BLaER1 treated with 17β-estradiol and CSF1 and Interleukin-3, amounts not matched to agents 10 nM and 100 nM (cell line): ENCODE data around the gene ANGEL2.
"Not testable (repeated sequence)": the region's sequence is repeated elsewhere in the genome, so short reads cannot be mapped to it uniquely, and the experiment has no call there.

Experiments
- H3K27ac ChIP-seq, 11 experiments: shearing (Covaris generic); formaldehyde crosslinking; 2 replicates each; pipeline ENCODE4 v1.8.1; 2022
- H3K27me3 ChIP-seq, 11 experiments: shearing (Covaris generic); formaldehyde crosslinking; 2 replicates each; pipeline ENCODE4 v1.8.1; 2022
- H3K36me3 ChIP-seq, 11 experiments: shearing (Covaris generic); formaldehyde crosslinking; 2 replicates each; pipeline ENCODE4 v1.8.1; 2022
- H3K4me1 ChIP-seq, 10 experiments: shearing (Covaris generic); formaldehyde crosslinking; 2 replicates each; pipeline ENCODE4 v1.8.1; 2022
- H3K4me2 ChIP-seq, 11 experiments: shearing (Covaris generic); formaldehyde crosslinking; 2 replicates each; pipeline ENCODE4 v1.8.1; 2022
- H3K4me3 ChIP-seq, 10 experiments: shearing (Covaris generic); formaldehyde crosslinking; 2 replicates each; pipeline ENCODE4 v1.8.1; 2022
- H3K9ac ChIP-seq, 11 experiments: shearing (Covaris generic); formaldehyde crosslinking; 2 replicates each; pipeline ENCODE4 v1.8.1; 2022
- H3K9me3 ChIP-seq, 11 experiments: shearing (Covaris generic); formaldehyde crosslinking; replicated peaks in 1 of 11; 2 replicates each; pipeline ENCODE4 v1.8.1; 2022
- H4K20me1 ChIP-seq, 11 experiments: shearing (Covaris generic); formaldehyde crosslinking; 2 replicates each; pipeline ENCODE4 v1.8.1; 2022
- Cebpa-rat ChIP-seq, 11 experiments: shearing (Covaris generic); IDR thresholded peaks; 2 replicates each; pipeline ENCODE4 v1.8.1; 2022

The ANGEL2 gene

DNA sequence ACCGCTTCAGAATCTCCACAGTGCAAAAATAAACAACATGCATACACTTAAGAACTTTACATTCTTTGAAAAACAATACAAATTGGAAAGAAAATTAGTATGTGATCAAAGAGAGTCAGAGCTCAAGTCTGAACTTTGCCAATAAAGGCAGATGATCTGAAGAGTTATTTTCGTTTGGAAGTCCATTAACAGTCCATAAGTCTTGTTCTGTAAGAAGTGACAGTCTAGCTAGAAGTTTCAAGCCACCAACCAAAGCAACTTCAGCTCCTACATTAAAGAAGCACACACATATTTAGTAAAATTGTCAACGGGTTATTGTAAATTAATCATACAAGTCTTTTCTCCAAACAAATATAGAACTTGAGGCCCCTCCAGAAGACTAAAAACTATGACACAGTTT, 20.7 kb downstream of the ANGEL2 start:
- H3K9ac ChIP-seq, result no peak overlapping the region
- H3K4me3 ChIP-seq, result no peak overlapping the region
- H3K4me1 ChIP-seq, result no peaks in the 10 kb centered on the region
- H3K4me2 ChIP-seq, result no peak overlapping the region
- no peaks in the 10 kb centered on the region for H3K9me3 ChIP-seq
- H4K20me1 ChIP-seq, result peaks cover 0 to 4% (median 0%) of the 10 kb centered on the region in 11 experiments; a peak in 4 of 22 replicates
- H3K27me3 ChIP-seq, result no peaks in the 10 kb centered on the region
- peaks cover 54 to 91% (median 74%) of the 10 kb centered on the region in 11 experiments for H3K36me3 ChIP-seq
- no peak for TF ChIP-seq Cebpa-rat (IDR thresholded peaks at IDR 0.05)
- H3K27ac ChIP-seq, result no peak overlapping the region; a peak in 1 of 22 replicates

DNA sequence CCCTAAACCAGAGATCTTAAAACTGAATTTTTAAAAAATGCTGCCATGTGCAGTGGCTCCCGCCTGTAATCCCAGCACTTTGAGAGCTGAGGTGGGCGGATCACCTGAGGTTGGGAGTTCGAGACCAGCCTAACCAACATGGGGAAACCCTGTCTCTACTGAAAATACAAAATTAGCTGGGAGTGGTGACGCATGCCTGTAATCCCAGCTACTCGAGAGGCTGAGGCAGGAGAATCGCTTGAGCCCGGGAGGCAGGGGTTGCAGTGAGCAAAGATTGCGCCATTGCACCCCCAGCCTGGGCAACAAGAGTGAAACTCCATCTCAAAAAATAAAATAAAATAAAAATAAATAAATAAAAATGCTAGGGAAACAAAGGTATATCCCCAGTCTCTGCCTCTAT, 21.7 kb downstream of the ANGEL2 start:
- H3K36me3 ChIP-seq, result peaks cover 57 to 91% (median 73%) of the 10 kb centered on the region in 11 experiments
- H3K4me2 ChIP-seq, H3K4me1 ChIP-seq, H3K4me3 ChIP-seq, H3K27me3 ChIP-seq, H3K9ac ChIP-seq, H3K27ac ChIP-seq, H4K20me1 ChIP-seq, H3K9me3 ChIP-seq: not testable (repeated sequence)

DNA sequence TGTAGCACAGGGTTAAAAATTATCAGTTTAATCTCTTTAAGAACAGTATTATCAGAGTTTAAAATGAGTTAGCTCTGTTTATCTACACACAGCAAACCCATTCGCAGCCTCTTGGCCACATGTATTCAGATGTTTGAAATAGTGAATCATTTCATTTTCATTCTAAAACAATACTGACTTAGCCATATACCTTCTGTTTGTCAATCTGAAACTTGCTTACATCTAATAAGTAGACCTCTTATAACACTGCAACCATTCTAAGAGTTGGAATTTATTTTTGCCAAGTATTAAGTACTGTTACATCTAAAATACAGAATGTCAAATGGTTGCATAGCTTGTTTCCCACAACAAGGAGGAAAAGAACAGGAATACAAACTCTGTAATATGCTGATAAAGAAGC, 25.4 kb downstream of the ANGEL2 start:
- no peak overlapping the region for H3K9ac ChIP-seq
- no peaks in the 10 kb centered on the region for H3K4me1 ChIP-seq
- H3K9me3 ChIP-seq, result no peaks in the 10 kb centered on the region
- peaks cover 0 to 4% (median 0%) of the 10 kb centered on the region in 11 experiments; a peak in 4 of 22 replicates for H4K20me1 ChIP-seq
- no peak overlapping the region for H3K4me2 ChIP-seq
- no peak overlapping the region for H3K27ac ChIP-seq
- H3K36me3 ChIP-seq, result peaks cover 38 to 83% (median 67%) of the 10 kb centered on the region in 11 experiments
- H3K4me3 ChIP-seq, result no peak overlapping the region
- H3K27me3 ChIP-seq, result no peaks in the 10 kb centered on the region
- no peak for TF ChIP-seq Cebpa-rat (IDR thresholded peaks at IDR 0.05)

DNA sequence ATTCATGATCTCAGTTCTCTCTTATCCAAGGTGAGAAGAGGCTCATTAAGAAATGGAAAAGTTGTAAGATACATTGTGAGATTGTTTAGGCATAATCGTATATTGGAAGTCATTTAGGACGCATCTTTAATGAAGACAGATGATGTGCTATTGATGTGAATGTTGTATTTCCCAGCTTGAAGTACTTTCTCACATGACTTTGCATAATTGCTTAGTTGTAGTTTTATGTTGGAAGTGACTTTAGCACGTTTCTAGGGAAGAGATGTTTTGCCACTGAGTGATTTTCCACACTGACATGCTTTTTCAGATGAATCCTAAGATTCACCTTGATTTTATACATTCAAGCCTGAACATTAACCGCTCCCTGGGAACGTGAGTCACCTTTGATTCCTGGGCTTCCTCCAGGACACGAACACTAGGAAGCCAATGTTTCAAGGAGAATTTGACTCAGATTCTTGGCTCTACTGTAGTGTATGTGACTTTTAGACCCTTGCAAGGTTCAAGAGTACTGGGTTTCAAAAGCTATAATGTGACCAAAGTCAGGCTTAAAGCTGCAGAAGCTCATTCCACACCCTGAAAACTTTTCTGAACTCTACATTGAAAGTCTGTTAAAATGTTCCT, 27.9 kb downstream of the ANGEL2 start:
- H3K36me3 ChIP-seq, result peaks cover 17 to 80% (median 54%) of the 10 kb centered on the region in 11 experiments
- H3K4me2 ChIP-seq, result no peak overlapping the region
- no peak overlapping the region for H3K4me3 ChIP-seq
- no peak overlapping the region for H3K27ac ChIP-seq
- H3K4me1 ChIP-seq, result no peaks in the 10 kb centered on the region
- no peaks in the 10 kb centered on the region for H3K27me3 ChIP-seq
- TF ChIP-seq Cebpa-rat (IDR thresholded peaks at IDR 0.05), result no peak
- H3K9me3 ChIP-seq, result no peaks in the 10 kb centered on the region
- H4K20me1 ChIP-seq, result peaks cover 0 to 4% (median 0%) of the 10 kb centered on the region in 11 experiments; a peak in 1 of 22 replicates
- no peak overlapping the region for H3K9ac ChIP-seq

DNA sequence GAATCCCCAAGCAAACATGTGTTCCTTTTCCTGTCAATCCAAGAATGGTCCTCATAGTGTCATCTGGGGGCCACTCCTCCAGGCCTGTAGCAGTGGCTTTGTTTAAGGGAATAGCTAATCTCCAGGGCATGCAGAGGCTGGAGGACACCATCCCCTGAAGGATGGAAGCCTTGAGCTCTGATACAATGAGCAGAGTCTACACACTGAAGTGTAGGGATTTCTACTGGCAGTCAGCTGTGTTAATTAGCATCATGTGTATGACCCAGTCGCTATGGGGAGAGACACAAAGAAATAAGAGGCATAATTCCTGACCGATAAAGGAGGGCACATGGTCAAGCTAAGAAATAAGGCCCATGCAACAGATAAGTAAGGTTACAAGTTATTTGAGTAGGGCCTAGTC, 29.1 kb downstream of the ANGEL2 start:
- Histone ChIP-seq H3K27ac (no peak overlapping the region), H3K4me1 (peaks cover 1 to 11% (median 8%) of the 10 kb centered on the region in 10 experiments; a peak in 17 of 20 replicates), H3K36me3 (peaks cover 7 to 73% (median 43%) of the 10 kb centered on the region in 11 experiments; a peak in 21 of 22 replicates), H4K20me1 (peaks cover 0 to 6% (median 0%) of the 10 kb centered on the region in 11 experiments; a peak in 3 of 22 replicates), H3K4me2 (no peak overlapping the region), H3K4me3 (no peak overlapping the region), H3K9me3 (no peaks in the 10 kb centered on the region), H3K27me3 (no peaks in the 10 kb centered on the region), H3K9ac (no peak overlapping the region)
- TF ChIP-seq Cebpa-rat (IDR thresholded peaks at IDR 0.05), result no peak

DNA sequence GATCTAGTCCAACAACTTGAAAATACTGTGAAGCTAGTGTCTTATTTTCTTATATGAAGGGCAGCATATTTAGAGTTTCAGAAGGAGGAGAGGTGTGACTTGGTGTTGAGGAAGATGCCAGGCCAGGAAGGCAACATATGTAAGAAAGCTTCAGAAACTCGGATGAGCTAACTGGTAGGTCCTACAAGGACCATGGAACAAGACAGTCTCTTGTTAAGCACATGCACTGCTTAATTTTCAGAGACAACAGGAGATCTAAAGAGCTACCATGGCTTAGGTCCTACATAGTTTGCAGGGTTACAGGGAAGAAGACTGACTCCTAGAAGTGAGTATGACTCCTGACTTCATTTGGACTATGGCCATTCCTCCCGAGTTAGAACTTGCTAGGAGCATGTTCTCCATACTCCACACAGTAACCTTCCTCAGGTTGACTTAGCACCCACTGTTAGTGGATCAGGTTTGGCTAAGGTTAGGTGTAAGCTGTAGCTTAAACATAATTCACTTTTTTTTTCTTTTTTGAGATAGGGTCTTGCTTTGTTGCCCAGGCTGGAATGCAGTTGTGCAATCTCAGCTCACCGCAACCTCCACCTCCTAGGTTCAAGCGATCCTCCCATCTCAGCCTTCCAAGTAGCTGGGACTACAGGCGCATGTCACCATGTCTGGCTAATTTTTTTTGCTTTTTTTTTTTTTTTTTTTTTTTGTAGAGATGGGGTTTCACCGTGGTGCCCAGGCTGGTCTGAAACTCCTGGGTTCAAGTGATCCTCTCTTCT, 31.0 kb downstream of the ANGEL2 start:
- TF ChIP-seq Cebpa-rat (IDR thresholded peaks at IDR 0.05), result no peak
- H3K9ac ChIP-seq, result no peak overlapping the region
- H3K4me3 ChIP-seq, result no peak overlapping the region
- peaks cover 9 to 24% (median 18%) of the 10 kb centered on the region in 10 experiments; a peak in 17 of 20 replicates for H3K4me1 ChIP-seq
- H3K4me2 ChIP-seq, result no peak overlapping the region
- no peak overlapping the region for H3K27ac ChIP-seq
- peaks cover 0 to 6% (median 0%) of the 10 kb centered on the region in 11 experiments; a peak in 2 of 22 replicates for H4K20me1 ChIP-seq
- peaks cover 2 to 64% (median 31%) of the 10 kb centered on the region in 11 experiments; a peak in 21 of 22 replicates for H3K36me3 ChIP-seq
- no peaks in the 10 kb centered on the region for H3K9me3 ChIP-seq
- no peaks in the 10 kb centered on the region for H3K27me3 ChIP-seq

DNA sequence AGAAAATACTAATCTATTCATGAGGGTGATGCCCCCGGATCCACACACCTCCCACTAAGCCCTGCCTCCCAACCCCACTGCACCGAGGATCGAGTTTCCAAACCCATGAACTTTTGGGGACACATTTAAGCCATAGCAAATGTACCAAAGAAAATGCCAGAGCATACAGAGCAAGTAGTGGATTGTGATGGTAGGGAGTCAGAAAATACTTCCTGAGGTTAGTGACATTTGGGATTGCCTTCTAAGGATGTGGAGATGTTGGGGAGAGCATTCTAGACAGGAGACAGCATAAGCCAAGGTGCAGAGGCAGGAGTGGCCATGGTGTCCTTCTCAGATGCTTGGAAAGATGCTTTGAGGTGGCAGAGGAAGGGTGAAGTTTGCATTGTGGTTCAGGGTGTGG, 32.2 kb downstream of the ANGEL2 start:
- no peak overlapping the region for H3K4me3 ChIP-seq
- H3K4me1 ChIP-seq, result peaks cover 9 to 24% (median 18%) of the 10 kb centered on the region in 10 experiments; a peak in 17 of 20 replicates
- peaks cover 0 to 6% (median 0%) of the 10 kb centered on the region in 11 experiments; a peak in 2 of 22 replicates for H4K20me1 ChIP-seq
- no peaks in the 10 kb centered on the region for H3K9me3 ChIP-seq
- H3K4me2 ChIP-seq, result no peak overlapping the region
- no peaks in the 10 kb centered on the region for H3K27me3 ChIP-seq
- peaks cover 0 to 64% (median 23%) of the 10 kb centered on the region in 11 experiments; a peak in 12 of 22 replicates for H3K36me3 ChIP-seq
- no peak overlapping the region for H3K27ac ChIP-seq
- H3K9ac ChIP-seq, result no peak overlapping the region
- no peak for TF ChIP-seq Cebpa-rat (IDR thresholded peaks at IDR 0.05)

DNA sequence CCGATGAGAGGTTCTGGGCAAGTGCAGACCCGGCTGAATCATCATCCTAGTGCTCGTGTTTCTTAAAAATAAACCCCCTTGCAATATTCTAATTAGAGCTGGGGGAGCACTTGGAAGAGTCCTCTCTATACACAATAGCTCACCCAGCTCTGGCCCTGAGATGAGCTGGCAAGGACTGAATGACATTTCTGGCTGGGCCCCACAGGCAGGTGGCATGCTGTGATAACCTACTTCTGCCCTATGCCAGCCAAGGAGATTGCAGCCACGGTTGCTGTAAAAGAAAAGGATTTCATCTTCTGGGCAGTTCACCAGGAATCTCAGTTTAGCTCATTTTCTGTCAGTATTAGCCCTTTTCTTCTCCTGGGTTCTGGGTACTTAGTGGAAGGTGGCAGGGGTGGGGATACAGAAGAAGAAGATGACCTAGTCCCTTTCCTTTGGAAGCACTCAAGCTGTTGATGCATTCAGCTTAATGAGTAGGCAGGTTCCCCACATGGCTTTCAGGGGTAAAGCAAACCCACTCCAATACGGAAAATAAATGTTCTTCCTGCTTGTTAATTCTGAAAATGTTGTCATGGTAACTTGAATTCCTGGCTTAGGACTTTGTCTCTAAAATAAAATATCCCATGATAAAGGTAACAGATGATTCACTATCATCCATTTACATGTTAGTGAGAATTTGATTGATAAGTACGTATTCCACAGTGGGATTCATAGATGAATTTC, 33.1 kb downstream of the ANGEL2 start:
- Histone ChIP-seq H3K36me3 (peaks cover 0 to 64% (median 25%) of the 10 kb centered on the region in 11 experiments; a peak in 13 of 22 replicates), H3K4me1 (peaks cover 9 to 24% (median 18%) of the 10 kb centered on the region in 10 experiments; a peak in 17 of 20 replicates), H3K27ac (no peak overlapping the region), H3K4me2 (peak overlapping the region in 3 of 11 experiments; percentile 21 to 52 (median 47); a peak in 2 of 22 replicates), H3K27me3 (no peaks in the 10 kb centered on the region), H3K4me3 (no peak overlapping the region), H4K20me1 (peaks cover 0 to 6% (median 0%) of the 10 kb centered on the region in 11 experiments; a peak in 2 of 22 replicates), H3K9ac (no peak overlapping the region), H3K9me3 (no peaks in the 10 kb centered on the region)
- no peak for TF ChIP-seq Cebpa-rat (IDR thresholded peaks at IDR 0.05)
